ENCODE data around the gene SRPK1.

Gene SRPK1

DNA sequence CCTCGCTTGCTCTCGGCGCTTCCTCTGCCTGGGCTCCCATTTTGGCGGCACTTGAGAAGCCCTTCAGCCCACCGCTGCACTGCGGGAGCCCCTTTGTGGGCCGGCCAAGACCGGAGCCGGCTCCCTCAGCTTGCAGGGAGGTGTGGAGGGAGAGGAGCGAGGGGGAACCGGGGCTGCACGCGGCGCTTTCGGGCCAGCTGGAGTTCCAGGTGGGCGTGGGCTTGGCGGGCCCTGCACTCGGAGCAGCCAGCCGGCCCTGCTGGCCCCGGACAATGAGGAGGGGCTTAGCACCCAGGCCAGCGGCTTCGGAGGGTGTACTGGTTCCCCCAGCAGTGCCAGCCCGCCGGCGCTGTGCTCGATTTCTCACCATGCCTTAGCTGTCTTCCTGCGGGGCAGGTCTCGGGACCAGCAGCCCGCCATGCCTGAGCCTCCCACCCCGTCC, 10.2 kb upstream of the SRPK1 start:
- no peak overlapping the region for H3K4me2 ChIP-seq (ENCODE audit: low read length)
- H2AFZ ChIP-seq (ENCODE audit: low read length) = no peak overlapping the region

DNA sequence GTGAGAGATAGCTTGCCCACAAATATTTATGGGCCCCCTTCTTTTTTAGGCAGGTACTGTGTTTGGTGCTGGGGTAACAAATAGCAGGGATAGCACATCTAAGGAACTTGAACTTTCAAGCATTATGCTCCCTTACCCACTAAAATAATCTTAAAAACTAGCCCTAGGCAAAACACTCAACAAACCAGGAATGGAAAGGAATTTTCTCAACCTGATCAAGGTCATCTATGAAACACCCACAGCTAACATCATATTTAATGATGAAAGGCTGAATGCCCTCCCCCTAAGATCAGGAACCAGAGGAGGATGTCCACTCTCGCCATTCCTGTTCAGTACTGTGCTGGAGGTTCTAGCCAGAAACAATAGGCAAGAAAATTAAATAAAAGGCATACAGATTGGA, 8.7 kb upstream of the SRPK1 start:
- no peaks in the 10 kb centered on the region for H3F3A ChIP-seq (ENCODE audit: insufficient read depth, low read length)

More for the DNA sequence above, 10.2 kb upstream of the SRPK1 start:
- Histone ChIP-seq H3K9me3 (ENCODE audit: low read length) (no peaks in the 10 kb centered on the region), H3K9ac (ENCODE audit: low read length) (no peak overlapping the region), H3K4me3 (ENCODE audit: low read depth, low read length, poor library complexity, severe bottlenecking) (no peak overlapping the region), H4K20me1 (ENCODE audit: insufficient read depth, low read length) (no peaks in the 10 kb centered on the region), H3K27ac (ENCODE audit: low read depth, low read length, poor library complexity, severe bottlenecking) (no peak overlapping the region), H3K9me2 (ENCODE audit: low read depth, low read length) (no peaks in the 10 kb centered on the region), H3K79me2 (ENCODE audit: insufficient read depth, low read length) (no peaks in the 10 kb centered on the region), H3K27me3 (ENCODE audit: insufficient read depth, low read length) (no peaks in the 10 kb centered on the region), H3F3A (ENCODE audit: insufficient read depth, low read length) (no peaks in the 10 kb centered on the region), H3K4me1 (ENCODE audit: insufficient read depth, low read length, severe bottlenecking) (no peaks in the 10 kb centered on the region), H3K36me3 (ENCODE audit: insufficient read depth, low read length) (no peaks in the 10 kb centered on the region)
- TF ChIP-seq, protein P1, sequence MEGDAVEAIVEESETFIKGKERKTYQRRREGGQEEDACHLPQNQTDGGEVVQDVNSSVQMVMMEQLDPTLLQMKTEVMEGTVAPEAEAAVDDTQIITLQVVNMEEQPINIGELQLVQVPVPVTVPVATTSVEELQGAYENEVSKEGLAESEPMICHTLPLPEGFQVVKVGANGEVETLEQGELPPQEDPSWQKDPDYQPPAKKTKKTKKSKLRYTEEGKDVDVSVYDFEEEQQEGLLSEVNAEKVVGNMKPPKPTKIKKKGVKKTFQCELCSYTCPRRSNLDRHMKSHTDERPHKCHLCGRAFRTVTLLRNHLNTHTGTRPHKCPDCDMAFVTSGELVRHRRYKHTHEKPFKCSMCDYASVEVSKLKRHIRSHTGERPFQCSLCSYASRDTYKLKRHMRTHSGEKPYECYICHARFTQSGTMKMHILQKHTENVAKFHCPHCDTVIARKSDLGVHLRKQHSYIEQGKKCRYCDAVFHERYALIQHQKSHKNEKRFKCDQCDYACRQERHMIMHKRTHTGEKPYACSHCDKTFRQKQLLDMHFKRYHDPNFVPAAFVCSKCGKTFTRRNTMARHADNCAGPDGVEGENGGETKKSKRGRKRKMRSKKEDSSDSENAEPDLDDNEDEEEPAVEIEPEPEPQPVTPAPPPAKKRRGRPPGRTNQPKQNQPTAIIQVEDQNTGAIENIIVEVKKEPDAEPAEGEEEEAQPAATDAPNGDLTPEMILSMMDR (IDR thresholded peaks at IDR 0.05; ENCODE audit: low read length) = no peak
- no peak for TF ChIP-seq EZH2 (IDR thresholded peaks at IDR 0.05; ENCODE audit: borderline replicate concordance, low read length)

GRCh38 chr6:35926509-35927215, 5.8 kb upstream of the SRPK1 start:
- Histone ChIP-seq H3K9me2 (ENCODE audit: low read depth, low read length) (no peaks in the 10 kb centered on the region), H3K4me2 (ENCODE audit: low read length) (no peak overlapping the region)

More for the DNA sequence above, 8.7 kb upstream of the SRPK1 start:
- H3K9ac ChIP-seq (ENCODE audit: low read length) = no peak overlapping the region
- H2AFZ ChIP-seq (ENCODE audit: low read length) = no peak overlapping the region
- H4K20me1 ChIP-seq (ENCODE audit: insufficient read depth, low read length) = no peaks in the 10 kb centered on the region
- no peak overlapping the region for H3K4me2 ChIP-seq (ENCODE audit: low read length)
- H3K27me3 ChIP-seq (ENCODE audit: insufficient read depth, low read length) = no peaks in the 10 kb centered on the region
- no peaks in the 10 kb centered on the region for H3K4me1 ChIP-seq (ENCODE audit: insufficient read depth, low read length, severe bottlenecking)
- H3K36me3 ChIP-seq (ENCODE audit: insufficient read depth, low read length) = no peaks in the 10 kb centered on the region
- TF ChIP-seq, protein P1 (IDR thresholded peaks at IDR 0.05; ENCODE audit: low read length) = no peak
- no peak for TF ChIP-seq EZH2 (IDR thresholded peaks at IDR 0.05; ENCODE audit: borderline replicate concordance, low read length)
- H3K9me3 ChIP-seq (ENCODE audit: low read length) = no peaks in the 10 kb centered on the region
- no peak overlapping the region for H3K4me3 ChIP-seq (ENCODE audit: low read depth, low read length, poor library complexity, severe bottlenecking)
- no peaks in the 10 kb centered on the region for H3K9me2 ChIP-seq (ENCODE audit: low read depth, low read length)
- no peaks in the 10 kb centered on the region for H3K79me2 ChIP-seq (ENCODE audit: insufficient read depth, low read length)
- no peak overlapping the region for H3K27ac ChIP-seq (ENCODE audit: low read depth, low read length, poor library complexity, severe bottlenecking)

More at GRCh38 chr6:35926509-35927215, 5.8 kb upstream of the SRPK1 start:
- no peaks in the 10 kb centered on the region for H3F3A ChIP-seq (ENCODE audit: insufficient read depth, low read length)
- TF ChIP-seq, protein P1 (IDR thresholded peaks at IDR 0.05; ENCODE audit: low read length) = no peak
- no peak for TF ChIP-seq EZH2 (IDR thresholded peaks at IDR 0.05; ENCODE audit: borderline replicate concordance, low read length)
- H3K4me3 ChIP-seq (ENCODE audit: low read depth, low read length, poor library complexity, severe bottlenecking) = no peak overlapping the region
- H3K27ac ChIP-seq (ENCODE audit: low read depth, low read length, poor library complexity, severe bottlenecking) = no peak overlapping the region
- H3K79me2 ChIP-seq (ENCODE audit: insufficient read depth, low read length) = no peaks in the 10 kb centered on the region
- H4K20me1 ChIP-seq (ENCODE audit: insufficient read depth, low read length) = no peaks in the 10 kb centered on the region
- no peak overlapping the region for H2AFZ ChIP-seq (ENCODE audit: low read length)
- peaks cover 12% of the 10 kb centered on the region for H3K4me1 ChIP-seq (ENCODE audit: insufficient read depth, low read length, severe bottlenecking)
- H3K9ac ChIP-seq (ENCODE audit: low read length) = no peak overlapping the region
- no peaks in the 10 kb centered on the region for H3K9me3 ChIP-seq (ENCODE audit: low read length)
- H3K27me3 ChIP-seq (ENCODE audit: insufficient read depth, low read length) = no peaks in the 10 kb centered on the region
- no peaks in the 10 kb centered on the region for H3K36me3 ChIP-seq (ENCODE audit: insufficient read depth, low read length)
